Measurements from ENCODE around the gene EYA3.

- TF ChIP-seq EZH2 (IDR thresholded peaks at IDR 0.05; ENCODE audit: borderline replicate concordance, low read depth, low read length, severe bottlenecking) (no peak), CTCF (IDR thresholded peaks at IDR 0.05; ENCODE audit: borderline replicate concordance, extremely low read depth, low read length, poor library complexity, severe bottlenecking) (no peak)
These were observed 47.2 kb upstream of the EYA3 start for GRCh38 chr1:28135371-28136168.

Measured in DND-41 (cell line).